HCT116 (cell line): ENCODE measurements around the gene RNF125. TPM values are rescaled to one million over a fixed set of nuclear protein-coding genes. Genes with fewer than 3 reads are reported as not detected.

ENCODE experiments used
- ATAC-seq: fragments of 200-7000 bp; cut with Tn5 transposase; 2 replicates; pipeline ENCODE4 v1.9.1; 2020; ENCODE audit warnings: mild to moderate bottlenecking, moderate library complexity
- BruUV-seq: library from RNA; stranded (reverse); fragments of 400-500 nt; replicated peaks from 2 replicates; lab custom pipeline; 2021; lab: Mats Ljungman, UMichigan
- CTCF ChIA-PET: fragments of 300-600 bp; sonication (Branson Sonifier 250); formaldehyde crosslinking; loops from one replicate; lab custom pipeline; 2021; ENCODE audit warnings: antibody characterized with exemption; lab: Charles Lee
- POLR2A ChIA-PET: fragments of 300-600, 350-600 bp; sonication (Branson Sonifier 250); formaldehyde crosslinking; loops from one replicate; lab custom pipeline; 2021; ENCODE audit warnings: antibody characterized with exemption; lab: Charles Lee
- RAD21 ChIA-PET, 2 experiments: fragments of 300-600 bp; sonication (Branson Sonifier 250); formaldehyde crosslinking; loops; one replicate each; lab custom pipeline; 2023; ENCODE audit warnings: low total read pairs in 2 of 2; ENCODE audit not compliant: uncharacterized antibody in 2 of 2, unreplicated experiment in 2 of 2, low non-redundant PET in 1 of 2; lab: Charles Lee
- DNase-seq: peaks from one replicate; pipeline ENCODE4 v3.0.0-alpha.2; 2010; ENCODE audit warnings: low read depth, low spot score
- H2AFZ ChIP-seq: fragments of 200-600 bp; shearing (Covaris generic), sonication (generic); 2 replicates; pipeline ENCODE4 v1.6.1; 2017; ENCODE audit warnings: low read depth, mixed run types, mixed read lengths, antibody characterized with exemption, low read length; ENCODE audit not compliant: poor library complexity, severe bottlenecking
- H3K27ac ChIP-seq: 2 replicates; pipeline ENCODE4 v1.5.1; 2012; ENCODE audit warnings: low read depth, low read length
- H3K27me3 ChIP-seq: fragments of 200-600 bp; sonication (generic); 2 replicates; pipeline ENCODE4 v1.6.1; 2016; ENCODE audit warnings: mixed run types, low read length, mixed read lengths; ENCODE audit not compliant: insufficient read depth
- H3K36me3 ChIP-seq, 2 experiments: fragments of 200-500 bp in 1 of 2; fragments of 200-600 bp in 1 of 2; sonication (Bioruptor generic) in 1 of 2; sonication (generic) in 1 of 2; 2 replicates each; pipeline versions ENCODE4 v1.5.1 to v1.6.1; 2014 to 2016; ENCODE audit warnings: low read length in 2 of 2, inconsistent platforms in 1 of 2, mixed read lengths in 1 of 2, mixed run types in 1 of 2; ENCODE audit not compliant: insufficient read depth in 2 of 2, control insufficient read depth in 1 of 2
- H3K4me1 ChIP-seq, 2 experiments: fragments of 200-600 bp in 1 of 2; sonication (generic) in 1 of 2; 2 replicates each; pipeline versions ENCODE4 v1.5.1 to v1.6.1; 2012 to 2017; ENCODE audit warnings: low read length in 2 of 2, inconsistent platforms in 1 of 2, mild to moderate bottlenecking in 1 of 2, mixed read lengths in 1 of 2, mixed run types in 1 of 2, moderate library complexity in 1 of 2; ENCODE audit not compliant: insufficient read depth in 2 of 2, control insufficient read depth in 1 of 2
- H3K4me2 ChIP-seq: fragments of 200-600 bp; sonication (generic); 2 replicates; pipeline ENCODE4 v1.6.1; 2017; ENCODE audit warnings: mixed run types, low read length, mixed read lengths
- H3K4me3 ChIP-seq, 2 experiments: fragments of 200-600 bp in 1 of 2; sonication (generic) in 1 of 2; replicated peaks in 1 of 2; 2 replicates each; pipeline ENCODE4 v1.5.1; 2011 to 2016; ENCODE audit warnings: low read length in 2 of 2, control low read depth in 1 of 2, low read depth in 1 of 2, mild to moderate bottlenecking in 1 of 2, mixed read lengths in 1 of 2, mixed run types in 1 of 2
- H3K79me2 ChIP-seq: fragments of 200-600 bp; sonication (generic); 2 replicates; pipeline ENCODE4 v1.6.1; 2017; ENCODE audit warnings: mild to moderate bottlenecking, mixed run types, low read length, moderate library complexity, mixed read lengths; ENCODE audit not compliant: insufficient read depth
- H3K9ac ChIP-seq: fragments of 200-600 bp; sonication (generic); 2 replicates; pipeline ENCODE4 v1.6.1; 2016; ENCODE audit warnings: low read length, mixed read lengths
- H3K9me2 ChIP-seq: fragments of 200-600 bp; sonication (generic), shearing (Covaris generic); 2 replicates; pipeline ENCODE4 v1.6.1; 2017; ENCODE audit warnings: mixed run types, mild to moderate bottlenecking, moderate library complexity; ENCODE audit not compliant: insufficient read depth
- H3K9me3 ChIP-seq, 2 experiments: fragments of 200-500 bp in 1 of 2; fragments of 200-600 bp in 1 of 2; sonication (Bioruptor generic) in 1 of 2; sonication (generic) in 1 of 2; 2 replicates each; pipeline ENCODE4 v1.6.1; 2014 to 2017; ENCODE audit warnings: low read length in 2 of 2, mixed read lengths in 2 of 2, inconsistent platforms in 1 of 2, low read depth in 1 of 2, mild to moderate bottlenecking in 1 of 2, mixed run types in 1 of 2, moderate library complexity in 1 of 2; ENCODE audit not compliant: control insufficient read depth in 1 of 2, insufficient read depth in 1 of 2
- H4K20me1 ChIP-seq: fragments of 200-600 bp; sonication (generic), shearing (Covaris generic); 2 replicates; pipeline ENCODE4 v1.6.1; 2017; ENCODE audit warnings: mixed run types, mild to moderate bottlenecking, moderate library complexity; ENCODE audit not compliant: insufficient read depth
- POLR2A ChIP-seq: IDR thresholded peaks from 2 replicates; pipeline ENCODE4 v1.7.0; 2011; ENCODE audit warnings: borderline replicate concordance; ENCODE audit not compliant: insufficient read depth, insufficient read length; ENCODE audit errors: extremely low read depth
- SIN3A ChIP-seq: IDR thresholded peaks from 2 replicates; pipeline ENCODE4 v1.6.1; 2012; ENCODE audit warnings: low read depth
- YY1 ChIP-seq: IDR thresholded peaks from 2 replicates; pipeline ENCODE4 v1.6.1; 2011; ENCODE audit warnings: low read length, low read depth, moderate library complexity, mild to moderate bottlenecking; ENCODE audit not compliant: insufficient replicate concordance; ENCODE audit errors: extremely low read depth
- intact Hi-C: fragments of 100-400 bp; cut with micrococcal nuclease; formaldehyde crosslinking; loops from 2 replicates; pipeline ENCODE4 v1.10.0; 2022
- total RNA-seq: library from RNA; stranded (reverse); gene quantifications from one replicate; pipeline ENCODE4 v1.2.1, GENCODE V29; 2021; ENCODE audit not compliant: unreplicated experiment
- TF ChIP-seq, protein P1 (sequence below): IDR thresholded peaks from 2 replicates; pipeline ENCODE4 v1.6.1; 2011; ENCODE audit warnings: mild to moderate bottlenecking, low read length, moderate library complexity; ENCODE audit not compliant: insufficient replicate concordance; ENCODE audit errors: extremely low read depth
- TF ChIP-seq, protein P2 (sequence below): IDR thresholded peaks from 2 replicates; pipeline ENCODE4 v1.6.1; 2012

Gene RNF125
- total RNA-seq, 1 experiment from 2014 or later, result 7.4 TPM

DNA sequence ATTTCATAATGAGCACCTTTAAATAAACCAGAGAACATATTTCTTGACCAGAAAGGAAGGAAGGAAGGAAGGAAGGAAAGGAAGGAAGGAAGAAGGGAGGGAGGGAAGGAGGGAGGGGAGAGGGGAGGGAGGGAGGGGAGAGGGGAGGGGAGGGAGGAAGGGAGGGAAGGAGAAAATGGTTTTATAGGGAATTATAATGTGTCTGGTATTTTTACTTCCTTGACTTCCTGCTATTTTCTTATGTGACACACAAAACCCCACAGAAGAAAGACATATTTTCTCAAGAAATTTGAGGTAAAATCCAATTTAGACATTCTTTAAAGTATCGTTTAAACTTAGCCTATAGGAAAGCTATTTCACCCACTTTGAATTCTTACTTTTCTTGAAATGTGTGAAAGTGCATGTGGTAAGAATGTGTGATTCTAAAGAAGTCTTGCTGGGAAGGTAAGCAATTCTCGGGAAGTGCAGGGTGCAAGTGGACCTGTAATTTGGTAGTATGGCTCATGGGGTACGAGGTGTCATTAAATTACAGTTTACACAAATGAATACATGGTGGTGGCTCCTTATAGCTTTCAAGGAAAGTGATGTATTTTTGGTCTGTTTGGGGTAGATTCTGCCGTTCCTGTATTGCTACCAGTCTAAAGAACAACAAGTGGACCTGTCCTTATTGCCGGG, 18.0 kb downstream of the RNF125 start (continued):
- TF ChIP-seq, protein P1, sequence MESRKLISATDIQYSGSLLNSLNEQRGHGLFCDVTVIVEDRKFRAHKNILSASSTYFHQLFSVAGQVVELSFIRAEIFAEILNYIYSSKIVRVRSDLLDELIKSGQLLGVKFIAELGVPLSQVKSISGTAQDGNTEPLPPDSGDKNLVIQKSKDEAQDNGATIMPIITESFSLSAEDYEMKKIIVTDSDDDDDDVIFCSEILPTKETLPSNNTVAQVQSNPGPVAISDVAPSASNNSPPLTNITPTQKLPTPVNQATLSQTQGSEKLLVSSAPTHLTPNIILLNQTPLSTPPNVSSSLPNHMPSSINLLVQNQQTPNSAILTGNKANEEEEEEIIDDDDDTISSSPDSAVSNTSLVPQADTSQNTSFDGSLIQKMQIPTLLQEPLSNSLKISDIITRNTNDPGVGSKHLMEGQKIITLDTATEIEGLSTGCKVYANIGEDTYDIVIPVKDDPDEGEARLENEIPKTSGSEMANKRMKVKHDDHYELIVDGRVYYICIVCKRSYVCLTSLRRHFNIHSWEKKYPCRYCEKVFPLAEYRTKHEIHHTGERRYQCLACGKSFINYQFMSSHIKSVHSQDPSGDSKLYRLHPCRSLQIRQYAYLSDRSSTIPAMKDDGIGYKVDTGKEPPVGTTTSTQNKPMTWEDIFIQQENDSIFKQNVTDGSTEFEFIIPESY, result no peak
- TF ChIP-seq, protein P2, sequence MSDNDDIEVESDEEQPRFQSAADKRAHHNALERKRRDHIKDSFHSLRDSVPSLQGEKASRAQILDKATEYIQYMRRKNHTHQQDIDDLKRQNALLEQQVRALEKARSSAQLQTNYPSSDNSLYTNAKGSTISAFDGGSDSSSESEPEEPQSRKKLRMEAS, result no peak
- TF ChIP-seq YY1, result no peak
- TF ChIP-seq SIN3A, result no peak
- no peak for TF ChIP-seq POLR2A

DNA sequence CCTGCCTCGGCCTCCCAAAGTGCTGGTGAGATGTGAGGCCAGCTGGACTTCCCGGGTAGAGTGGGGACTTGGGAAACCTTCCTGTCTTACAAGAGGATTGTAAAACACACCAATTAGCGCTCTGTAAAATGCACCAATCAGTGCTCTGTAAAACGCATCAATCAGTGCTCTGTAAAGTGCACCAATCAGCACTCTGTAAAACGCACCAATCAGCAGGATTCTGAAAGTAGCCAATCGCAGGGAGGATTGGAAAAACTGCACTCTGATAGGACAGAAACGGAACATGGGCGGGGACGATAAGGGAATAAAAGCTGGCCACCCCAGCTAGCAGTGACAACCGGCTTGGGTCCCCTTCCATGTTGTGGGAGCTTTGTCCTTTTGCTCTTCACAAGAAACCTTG, 19.0 kb downstream of the RNF125 start:
- H4K20me1 ChIP-seq, result no peaks in the 10 kb centered on the region
- no peak for TF ChIP-seq YY1
- H3K4me1 ChIP-seq, result peaks cover 0 to 4% of the 10 kb centered on the region in 2 experiments; a peak in 1 of 4 replicates
- RAD21 ChIA-PET, result no interaction called here
- no peak overlapping the region for H3K4me3 ChIP-seq
- H3K27me3 ChIP-seq, result no peaks in the 10 kb centered on the region
- CTCF ChIA-PET, result no interaction called here
- no peak overlapping the region for H3K4me2 ChIP-seq
- no peak overlapping the region for H2AFZ ChIP-seq
- POLR2A ChIA-PET, result no interaction called here
- ATAC-seq, result no peak
- no peak overlapping the region for H3K27ac ChIP-seq
- intact Hi-C loops, result no loop called here
- no TSS peak for BruUV-seq
- no peak for DNase-seq
- no peaks in the 10 kb centered on the region for H3K9me3 ChIP-seq
- H3K79me2 ChIP-seq, result no peaks in the 10 kb centered on the region
- no peak overlapping the region for H3K9ac ChIP-seq
- H3K9me2 ChIP-seq, result no peaks in the 10 kb centered on the region
- 0 out of 4 replicates have a peak, but pooled peaks cover 0 to 2% of the 10 kb centered on the region in 2 experiments for H3K36me3 ChIP-seq
